Kidney tubule cell (primary cell): Measurements from ENCODE around the gene DNAJC18.

Experiments used
- DNase-seq: peaks from one replicate; pipeline ENCODE4 v3.0.0-alpha.2; 2018; ENCODE audit warnings: low spot score

Gene DNAJC18

GRCh38 chr5:139363937-139364336, 75.4 kb downstream of the DNAJC18 start:
- DNase-seq = no peak

GRCh38 chr5:139361835-139362429, 77.4 kb downstream of the DNAJC18 start:
- no peak for DNase-seq

GRCh38 chr5:139360384-139360783, 78.9 kb downstream of the DNAJC18 start:
- DNase-seq = no peak
